Neural cell (in vitro differentiated cells): ENCODE measurements around the gene GLIS2. TPM values are rescaled to one million over a fixed set of nuclear protein-coding genes. Genes with fewer than 3 reads are reported as not detected.

Experiments used
- H2AFZ ChIP-seq: fragments of 200-600, 300-800 bp; sonication (generic), shearing (Covaris generic); 2 replicates; pipeline ENCODE4 v1.6.0; 2014; ENCODE audit warnings: low read depth, mild to moderate bottlenecking, antibody characterized with exemption, low read length, moderate library complexity
- H3F3A ChIP-seq: fragments of 200-600 bp; shearing (Covaris generic); 2 replicates; pipeline ENCODE4 v1.6.1; 2016; ENCODE audit warnings: mild to moderate bottlenecking, moderate library complexity, mixed read lengths, antibody characterized with exemption, low read length; ENCODE audit not compliant: insufficient read depth, poor library complexity, severe bottlenecking
- H3K27ac ChIP-seq: fragments of 200-600, 300-800 bp; sonication (generic), shearing (Covaris generic); 2 replicates; pipeline ENCODE4 v1.5.1; 2014; ENCODE audit warnings: mild to moderate bottlenecking, low read length, moderate library complexity
- H3K27me3 ChIP-seq: fragments of 300-800, 200-600 bp; sonication (generic), shearing (Covaris generic); 2 replicates; pipeline ENCODE4 v1.6.0; 2014; ENCODE audit warnings: mild to moderate bottlenecking, low read depth, low read length, moderate library complexity; ENCODE audit not compliant: insufficient read depth
- H3K36me3 ChIP-seq: fragments of 300-800, 200-600 bp; sonication (generic), shearing (Covaris generic); 2 replicates; pipeline ENCODE4 v1.5.1; 2014; ENCODE audit warnings: mild to moderate bottlenecking, antibody characterized with exemption, low read length, moderate library complexity; ENCODE audit not compliant: insufficient read depth
- H3K4me2 ChIP-seq: fragments of 300-800, 200-600 bp; sonication (generic), shearing (Covaris generic); 2 replicates; pipeline ENCODE4 v1.6.0; 2014; ENCODE audit warnings: mild to moderate bottlenecking, low read length
- H3K4me3 ChIP-seq: fragments of 300-800, 200-600 bp; sonication (generic), shearing (Covaris generic); 2 replicates; pipeline ENCODE4 v1.5.1; 2014; ENCODE audit warnings: mild to moderate bottlenecking, low read length, moderate library complexity
- H3K79me2 ChIP-seq: fragments of 200-600 bp; shearing (Covaris generic); replicated peaks from 2 replicates; pipeline ENCODE4 v1.6.0; 2014; ENCODE audit warnings: mild to moderate bottlenecking, low read length, moderate library complexity; ENCODE audit not compliant: insufficient read depth
- H3K9ac ChIP-seq: fragments of 300-800, 200-600 bp; sonication (generic), shearing (Covaris generic); 2 replicates; pipeline ENCODE4 v1.6.1; 2016; ENCODE audit warnings: mild to moderate bottlenecking, low read length, mixed read lengths
- H3K9me2 ChIP-seq: fragments of 200-600 bp; shearing (Covaris generic); 2 replicates; pipeline ENCODE4 v1.6.1; 2016; ENCODE audit warnings: mild to moderate bottlenecking, low read length, mixed read lengths; ENCODE audit not compliant: insufficient read depth
- H3K9me3 ChIP-seq: fragments of 200-600, 300-800 bp; sonication (generic), shearing (Covaris generic); 2 replicates; pipeline ENCODE4 v1.6.1; 2016; ENCODE audit warnings: mild to moderate bottlenecking, mixed run types, low read length, moderate library complexity, mixed read lengths
- H4K20me1 ChIP-seq: fragments of 200-600 bp; shearing (Covaris generic); 2 replicates; pipeline ENCODE4 v1.6.1; 2016; ENCODE audit warnings: mild to moderate bottlenecking, mixed run types; ENCODE audit not compliant: insufficient read depth
- EP300 ChIP-seq: fragments of 450-650 bp; conservative IDR thresholded peaks from 2 replicates; pipeline ENCODE4 v1.6.1; 2014; ENCODE audit warnings: antibody characterized with exemption, mild to moderate bottlenecking, moderate library complexity; ENCODE audit not compliant: poor library complexity, severe bottlenecking
- EZH2 ChIP-seq: fragments of 200-600, 300-800 bp; shearing (Covaris generic), sonication (generic); IDR thresholded peaks from 2 replicates; pipeline ENCODE4 v1.6.1; 2014; ENCODE audit warnings: antibody characterized with exemption, low read length, borderline replicate concordance, mild to moderate bottlenecking; ENCODE audit not compliant: insufficient read depth, poor library complexity, severe bottlenecking
- MXI1 ChIP-seq: fragments of 450-650 bp; conservative IDR thresholded peaks from 2 replicates; pipeline ENCODE4 v1.6.1; 2014; ENCODE audit warnings: antibody characterized with exemption, mild to moderate bottlenecking; ENCODE audit not compliant: poor library complexity, severe bottlenecking
- POLR2AphosphoS5 ChIP-seq: IDR thresholded peaks from 2 replicates; pipeline ENCODE4 v1.6.1; 2012
- RAD21 ChIP-seq: fragments of 450-650 bp; conservative IDR thresholded peaks from 2 replicates; pipeline ENCODE4 v1.6.1; 2014; ENCODE audit warnings: antibody characterized with exemption, mild to moderate bottlenecking, moderate library complexity
- SMC3 ChIP-seq: fragments of 450-650 bp; conservative IDR thresholded peaks from 2 replicates; pipeline ENCODE4 v1.6.1; 2014; ENCODE audit warnings: antibody characterized with exemption, mild to moderate bottlenecking, moderate library complexity; ENCODE audit not compliant: poor library complexity
- TAF1 ChIP-seq: IDR thresholded peaks from 2 replicates; pipeline ENCODE4 v1.6.1; 2012; ENCODE audit warnings: low read depth
- polyA plus RNA-seq: library from polyadenylated mRNA; depleted of rRNA; stranded (reverse); fragments of >200 nt; gene quantifications from 2 replicates; pipeline ENCODE4 v1.2.3, GENCODE V29; 2014
- TF ChIP-seq, protein P1 (sequence below): IDR thresholded peaks from 2 replicates; pipeline ENCODE4 v1.6.1; 2012; ENCODE audit warnings: borderline replicate concordance
- TF ChIP-seq, protein P2 (sequence below): fragments of 450-650 bp; IDR thresholded peaks from 2 replicates; pipeline ENCODE4 v1.5.1; 2014; ENCODE audit warnings: antibody characterized with exemption, mild to moderate bottlenecking, moderate library complexity; ENCODE audit not compliant: poor library complexity, severe bottlenecking

The GLIS2 gene
- polyA plus RNA-seq, 1 donor from 2014 or later = 2.6 TPM

DNA sequence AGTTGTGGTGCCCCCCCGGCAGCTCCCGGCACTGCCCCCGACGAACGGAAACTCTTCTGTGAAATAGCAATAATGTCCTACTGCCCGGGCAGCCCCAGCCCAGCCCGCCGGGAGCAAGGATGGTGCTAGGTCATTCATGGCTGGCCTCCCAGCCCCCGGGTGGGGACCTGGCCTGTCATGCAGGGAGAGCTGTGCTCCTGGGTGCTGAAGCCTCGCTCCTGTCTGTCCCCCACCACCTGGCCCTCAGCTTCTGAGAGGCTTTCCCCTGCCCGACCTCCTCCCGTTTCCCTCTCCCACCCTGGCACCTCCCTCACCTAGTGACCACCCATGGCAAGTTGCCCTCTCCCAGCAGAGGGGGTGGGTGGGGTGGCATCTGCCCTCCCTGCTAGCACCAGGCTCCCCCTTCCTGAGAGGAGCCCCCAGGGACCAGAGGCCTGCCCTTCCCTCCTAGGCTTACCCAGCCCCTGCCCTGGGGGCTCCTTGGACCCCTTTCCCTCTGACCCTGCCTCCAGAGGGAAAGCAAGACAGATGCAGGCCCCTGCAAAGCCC, 21.7 kb downstream of the GLIS2 start:
- Histone ChIP-seq H3K9ac (no peak overlapping the region), H3K36me3 (no peaks in the 10 kb centered on the region), H3K4me3 (no peak overlapping the region), H3K27me3 (no peaks in the 10 kb centered on the region), H3K9me2 (no peaks in the 10 kb centered on the region), H3K79me2 (no peaks in the 10 kb centered on the region), H4K20me1 (no peaks in the 10 kb centered on the region), H3K27ac (no peak overlapping the region), H3K9me3 (no peaks in the 10 kb centered on the region), H3K4me2 (no peak overlapping the region), H3F3A (no peaks in the 10 kb centered on the region), H2AFZ (no peak overlapping the region)
- TF ChIP-seq EP300 (no peak), MXI1 (no peak), TAF1 (no peak), SMC3 (no peak), RAD21 (no peak), EZH2 (no peak), POLR2AphosphoS5 (no peak)
- TF ChIP-seq, protein P1, sequence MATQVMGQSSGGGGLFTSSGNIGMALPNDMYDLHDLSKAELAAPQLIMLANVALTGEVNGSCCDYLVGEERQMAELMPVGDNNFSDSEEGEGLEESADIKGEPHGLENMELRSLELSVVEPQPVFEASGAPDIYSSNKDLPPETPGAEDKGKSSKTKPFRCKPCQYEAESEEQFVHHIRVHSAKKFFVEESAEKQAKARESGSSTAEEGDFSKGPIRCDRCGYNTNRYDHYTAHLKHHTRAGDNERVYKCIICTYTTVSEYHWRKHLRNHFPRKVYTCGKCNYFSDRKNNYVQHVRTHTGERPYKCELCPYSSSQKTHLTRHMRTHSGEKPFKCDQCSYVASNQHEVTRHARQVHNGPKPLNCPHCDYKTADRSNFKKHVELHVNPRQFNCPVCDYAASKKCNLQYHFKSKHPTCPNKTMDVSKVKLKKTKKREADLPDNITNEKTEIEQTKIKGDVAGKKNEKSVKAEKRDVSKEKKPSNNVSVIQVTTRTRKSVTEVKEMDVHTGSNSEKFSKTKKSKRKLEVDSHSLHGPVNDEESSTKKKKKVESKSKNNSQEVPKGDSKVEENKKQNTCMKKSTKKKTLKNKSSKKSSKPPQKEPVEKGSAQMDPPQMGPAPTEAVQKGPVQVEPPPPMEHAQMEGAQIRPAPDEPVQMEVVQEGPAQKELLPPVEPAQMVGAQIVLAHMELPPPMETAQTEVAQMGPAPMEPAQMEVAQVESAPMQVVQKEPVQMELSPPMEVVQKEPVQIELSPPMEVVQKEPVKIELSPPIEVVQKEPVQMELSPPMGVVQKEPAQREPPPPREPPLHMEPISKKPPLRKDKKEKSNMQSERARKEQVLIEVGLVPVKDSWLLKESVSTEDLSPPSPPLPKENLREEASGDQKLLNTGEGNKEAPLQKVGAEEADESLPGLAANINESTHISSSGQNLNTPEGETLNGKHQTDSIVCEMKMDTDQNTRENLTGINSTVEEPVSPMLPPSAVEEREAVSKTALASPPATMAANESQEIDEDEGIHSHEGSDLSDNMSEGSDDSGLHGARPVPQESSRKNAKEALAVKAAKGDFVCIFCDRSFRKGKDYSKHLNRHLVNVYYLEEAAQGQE = no peak
- TF ChIP-seq, protein P2, sequence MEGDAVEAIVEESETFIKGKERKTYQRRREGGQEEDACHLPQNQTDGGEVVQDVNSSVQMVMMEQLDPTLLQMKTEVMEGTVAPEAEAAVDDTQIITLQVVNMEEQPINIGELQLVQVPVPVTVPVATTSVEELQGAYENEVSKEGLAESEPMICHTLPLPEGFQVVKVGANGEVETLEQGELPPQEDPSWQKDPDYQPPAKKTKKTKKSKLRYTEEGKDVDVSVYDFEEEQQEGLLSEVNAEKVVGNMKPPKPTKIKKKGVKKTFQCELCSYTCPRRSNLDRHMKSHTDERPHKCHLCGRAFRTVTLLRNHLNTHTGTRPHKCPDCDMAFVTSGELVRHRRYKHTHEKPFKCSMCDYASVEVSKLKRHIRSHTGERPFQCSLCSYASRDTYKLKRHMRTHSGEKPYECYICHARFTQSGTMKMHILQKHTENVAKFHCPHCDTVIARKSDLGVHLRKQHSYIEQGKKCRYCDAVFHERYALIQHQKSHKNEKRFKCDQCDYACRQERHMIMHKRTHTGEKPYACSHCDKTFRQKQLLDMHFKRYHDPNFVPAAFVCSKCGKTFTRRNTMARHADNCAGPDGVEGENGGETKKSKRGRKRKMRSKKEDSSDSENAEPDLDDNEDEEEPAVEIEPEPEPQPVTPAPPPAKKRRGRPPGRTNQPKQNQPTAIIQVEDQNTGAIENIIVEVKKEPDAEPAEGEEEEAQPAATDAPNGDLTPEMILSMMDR = no peak

DNA sequence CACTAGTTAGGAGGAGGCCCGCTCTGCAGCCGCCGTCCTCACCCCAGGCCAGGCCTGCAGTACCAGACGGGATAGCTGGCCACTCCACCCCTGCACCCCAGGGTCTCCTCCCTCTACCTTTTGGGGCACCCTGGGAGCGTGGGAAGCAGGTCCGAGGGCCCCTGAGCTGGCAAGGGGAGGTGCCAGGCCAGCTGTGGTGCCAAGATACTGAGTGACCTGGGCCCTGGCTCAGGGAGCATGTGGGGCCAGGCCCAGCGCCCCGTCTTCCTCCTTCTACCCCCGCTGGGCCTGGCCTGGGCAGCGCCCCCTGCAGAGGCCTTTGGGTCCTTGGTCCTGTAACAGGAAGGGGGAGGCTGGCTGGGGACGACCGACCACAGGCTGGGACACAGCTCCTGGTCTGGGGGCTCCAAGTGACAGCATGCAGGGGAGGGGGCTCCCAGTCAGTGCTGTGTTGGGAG, 22.3 kb downstream of the GLIS2 start:
- Histone ChIP-seq H3K79me2 (no peaks in the 10 kb centered on the region), H3F3A (no peaks in the 10 kb centered on the region), H3K27me3 (no peaks in the 10 kb centered on the region), H3K4me3 (no peak overlapping the region), H3K9me3 (no peaks in the 10 kb centered on the region), H3K4me2 (no peak overlapping the region), H3K9ac (no peak overlapping the region), H2AFZ (no peak overlapping the region), H3K27ac (no peak overlapping the region), H3K9me2 (no peaks in the 10 kb centered on the region), H3K36me3 (no peaks in the 10 kb centered on the region), H4K20me1 (no peaks in the 10 kb centered on the region)
- no peak for TF ChIP-seq TAF1
- TF ChIP-seq POLR2AphosphoS5 = peak; percentile 5
